CD4-positive, alpha-beta T cell (primary cell): Measurements from ENCODE around the gene MYO7B. TPM values are rescaled to one million over a fixed set of nuclear protein-coding genes. Genes with fewer than 3 reads are reported as not detected.

Experiments used
- ATAC-seq: fragments of 200-7000 bp; cut with Tn5 transposase; one replicate; pipeline ENCODE4 v1.10.0; 2022; ENCODE audit warnings: mild to moderate bottlenecking; ENCODE audit not compliant: poor library complexity
- CTCF ChIA-PET: fragments of 350-600 bp; sonication (Branson Sonifier 250); formaldehyde crosslinking; loops from one replicate; lab custom pipeline; 2021; ENCODE audit warnings: antibody characterized with exemption, inconsistent platforms; lab: Charles Lee
- POLR2A ChIA-PET: fragments of 350-600 bp; sonication (Branson Sonifier 250); formaldehyde crosslinking; loops from one replicate; lab custom pipeline; 2021; ENCODE audit warnings: antibody characterized with exemption, inconsistent platforms; lab: Charles Lee
- DNase-seq, 14 experiments: peaks; one replicate each; pipeline ENCODE4 v3.0.0-alpha.2; 2013 to 2020; ENCODE audit warnings: mixed read lengths in 2 of 14
- H3K27ac ChIP-seq, 2 donors: one replicate each; pipeline versions ENCODE4 v1.5.1 to v1.7.0; 2013; ENCODE audit warnings: low read length in 2 of 2, low read depth in 1 of 2, mild to moderate bottlenecking in 1 of 2
- H3K27me3 ChIP-seq, 2 experiments: 1 replicate in 1 of 2; 2 replicates in 1 of 2; pipeline versions ENCODE4 v1.6.1 to v1.7.0; 2013; ENCODE audit warnings: low read length in 2 of 2, control low read depth in 1 of 2, mild to moderate bottlenecking in 1 of 2, moderate library complexity in 1 of 2; ENCODE audit not compliant: insufficient read depth in 2 of 2, control insufficient read depth in 1 of 2
- H3K36me3 ChIP-seq: one replicate; pipeline ENCODE4 v1.6.1; 2013; ENCODE audit warnings: low read length, control low read depth; ENCODE audit not compliant: insufficient read depth
- H3K4me1 ChIP-seq: one replicate; pipeline ENCODE4 v1.6.1; 2013; ENCODE audit warnings: low read length, control low read depth; ENCODE audit not compliant: insufficient read depth
- H3K4me3 ChIP-seq: one replicate; pipeline ENCODE4 v1.5.1; 2013; ENCODE audit warnings: mild to moderate bottlenecking, low read length, moderate library complexity
- H3K9me3 ChIP-seq, 2 experiments: 1 replicate in 1 of 2; 2 replicates in 1 of 2; pipeline versions ENCODE4 v1.6.1 to v1.7.0; 2013; ENCODE audit warnings: low read length in 2 of 2, mild to moderate bottlenecking in 2 of 2, control low read depth in 1 of 2, moderate library complexity in 1 of 2; ENCODE audit not compliant: control insufficient read depth in 1 of 2, insufficient read depth in 1 of 2
- H3K27ac Mint-ChIP-seq: one replicate; pipeline ENCODE4 v1.8.0; 2020; ENCODE audit warnings: mixed read lengths
- H3K27me3 Mint-ChIP-seq: one replicate; pipeline ENCODE4 v1.8.0; 2021; ENCODE audit warnings: mixed read lengths
- H3K36me3 Mint-ChIP-seq: one replicate; pipeline ENCODE4 v1.8.0; 2021; ENCODE audit warnings: low read depth, mixed read lengths
- H3K4me1 Mint-ChIP-seq: one replicate; pipeline ENCODE4 v1.8.0; 2021; ENCODE audit warnings: low read depth, mixed read lengths
- H3K4me3 Mint-ChIP-seq: one replicate; pipeline ENCODE4 v1.8.0; 2020; ENCODE audit warnings: mild to moderate bottlenecking, mixed read lengths
- H3K9me3 Mint-ChIP-seq: one replicate; pipeline ENCODE4 v1.8.0; 2020; ENCODE audit warnings: mixed read lengths
- intact Hi-C, 2 experiments: fragments of 100-400 bp; cut with DNase I in 1 of 2; cut with micrococcal nuclease in 1 of 2; formaldehyde crosslinking; loops; one replicate each; pipeline versions ENCODE4 v1.15.1 to v1.9.0; 2023 to 2025; cut with DNase I, micrococcal nuclease
- total RNA-seq, 174 experiments: library from RNA in 2 of 174; stranded (reverse) in 2 of 174; gene quantifications; one replicate each; pipeline ENCODE4 v1.2.3 and lab custom pipeline; 2021 to 2026
- TF ChIP-seq, protein P1 (sequence below): fragments of 200-600 bp; IDR thresholded peaks from one replicate; pipeline ENCODE4 v1.8.0; 2022; ENCODE audit warnings: antibody characterized with exemption, mild to moderate bottlenecking

Gene MYO7B
- total RNA-seq, 2 experiments from 2014 or later, result 0.05 to 0.14 TPM

DNA sequence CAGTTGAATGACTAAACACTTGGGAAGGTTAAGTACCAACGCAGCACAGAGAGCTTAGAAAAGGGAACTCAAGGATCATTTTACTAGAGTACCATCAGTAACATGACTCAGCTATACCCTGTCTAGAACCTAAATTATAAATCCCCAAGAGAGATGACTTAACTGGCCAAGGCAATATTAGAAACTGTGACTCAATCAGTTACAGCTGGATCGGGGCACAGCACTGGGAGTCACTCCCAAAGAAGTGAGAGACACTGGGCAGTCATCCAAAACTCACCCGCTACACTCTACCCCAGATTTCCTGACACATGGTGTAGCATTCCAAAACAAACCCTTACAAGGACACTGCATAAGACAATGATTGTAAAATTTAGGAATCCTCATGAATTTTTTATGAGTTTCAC lies 26.9 kb upstream of the MYO7B start:
- H3K27me3 Mint-ChIP-seq, result no peaks in the 10 kb centered on the region
- intact Hi-C loops, result no loop called here
- peaks cover 78% of the 10 kb centered on the region for H3K36me3 Mint-ChIP-seq
- CTCF ChIA-PET, result no interaction called here
- H3K27me3 ChIP-seq, result no peaks in the 10 kb centered on the region
- TF ChIP-seq, protein P1, sequence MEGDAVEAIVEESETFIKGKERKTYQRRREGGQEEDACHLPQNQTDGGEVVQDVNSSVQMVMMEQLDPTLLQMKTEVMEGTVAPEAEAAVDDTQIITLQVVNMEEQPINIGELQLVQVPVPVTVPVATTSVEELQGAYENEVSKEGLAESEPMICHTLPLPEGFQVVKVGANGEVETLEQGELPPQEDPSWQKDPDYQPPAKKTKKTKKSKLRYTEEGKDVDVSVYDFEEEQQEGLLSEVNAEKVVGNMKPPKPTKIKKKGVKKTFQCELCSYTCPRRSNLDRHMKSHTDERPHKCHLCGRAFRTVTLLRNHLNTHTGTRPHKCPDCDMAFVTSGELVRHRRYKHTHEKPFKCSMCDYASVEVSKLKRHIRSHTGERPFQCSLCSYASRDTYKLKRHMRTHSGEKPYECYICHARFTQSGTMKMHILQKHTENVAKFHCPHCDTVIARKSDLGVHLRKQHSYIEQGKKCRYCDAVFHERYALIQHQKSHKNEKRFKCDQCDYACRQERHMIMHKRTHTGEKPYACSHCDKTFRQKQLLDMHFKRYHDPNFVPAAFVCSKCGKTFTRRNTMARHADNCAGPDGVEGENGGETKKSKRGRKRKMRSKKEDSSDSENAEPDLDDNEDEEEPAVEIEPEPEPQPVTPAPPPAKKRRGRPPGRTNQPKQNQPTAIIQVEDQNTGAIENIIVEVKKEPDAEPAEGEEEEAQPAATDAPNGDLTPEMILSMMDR, result no peak
- H3K4me1 Mint-ChIP-seq, result peaks cover 76% of the 10 kb centered on the region
- H3K36me3 ChIP-seq, result peaks cover 23% of the 10 kb centered on the region
- no peaks in the 10 kb centered on the region for H3K9me3 Mint-ChIP-seq
- DNase-seq, result peak in 2 of 14 experiments; percentile 34 to 40
- no peak overlapping the region for H3K4me3 ChIP-seq
- no peak overlapping the region for H3K4me3 Mint-ChIP-seq
- POLR2A ChIA-PET, result interaction anchor here (1.7 kb wide), 1 partner anchor 18 kb away, joined by 7 read pairs; the partner anchor contains the start of gene IWS1
- H3K27ac Mint-ChIP-seq, result peak overlapping the region; percentile 8
- ATAC-seq, result no peak
- H3K9me3 ChIP-seq, result no peaks in the 10 kb centered on the region
- H3K4me1 ChIP-seq, result peaks cover 9% of the 10 kb centered on the region
- H3K27ac ChIP-seq, result no peak overlapping the region

DNA sequence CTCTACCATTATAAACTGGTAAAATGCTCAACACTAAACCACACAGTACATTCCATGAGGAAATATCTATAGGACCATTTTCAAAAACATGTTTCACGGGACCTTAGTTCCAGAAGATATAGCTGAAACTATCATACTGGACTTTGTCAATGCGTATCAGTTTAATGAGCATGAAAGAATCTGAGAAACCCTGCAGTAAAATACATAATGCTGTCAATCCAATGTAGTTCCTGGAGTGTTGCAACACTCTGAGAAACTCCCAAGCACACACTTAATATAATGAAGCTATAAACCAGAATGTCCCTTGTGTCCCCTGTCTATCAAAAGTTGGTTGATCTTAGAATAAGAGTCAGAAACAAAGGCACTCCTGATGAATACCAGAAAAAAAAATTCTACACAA lies 25.4 kb upstream of the MYO7B start:
- Histone ChIP-seq H3K4me3 (no peak overlapping the region), H3K27ac (no peak overlapping the region), H3K4me1 (peaks cover 23% of the 10 kb centered on the region), H3K9me3 (no peaks in the 10 kb centered on the region), H3K36me3 (peaks cover 18% of the 10 kb centered on the region), H3K27me3 (no peaks in the 10 kb centered on the region)
- no peaks in the 10 kb centered on the region for H3K9me3 Mint-ChIP-seq
- POLR2A ChIA-PET, result interaction anchor here (0.9 kb wide), 1 partner anchor 17 kb away, joined by 3 read pairs; no protein-coding TSS in a partner anchor
- H3K27me3 Mint-ChIP-seq, result no peaks in the 10 kb centered on the region
- intact Hi-C loops, result no loop called here
- DNase-seq (no peak), ATAC-seq (no peak)
- peak overlapping the region; percentile 68 for H3K27ac Mint-ChIP-seq
- no peak overlapping the region for H3K4me3 Mint-ChIP-seq
- TF ChIP-seq, protein P1, result no peak
- CTCF ChIA-PET, result no interaction called here
- peaks cover 78% of the 10 kb centered on the region for H3K36me3 Mint-ChIP-seq
- H3K4me1 Mint-ChIP-seq, result peaks cover 78% of the 10 kb centered on the region

DNA sequence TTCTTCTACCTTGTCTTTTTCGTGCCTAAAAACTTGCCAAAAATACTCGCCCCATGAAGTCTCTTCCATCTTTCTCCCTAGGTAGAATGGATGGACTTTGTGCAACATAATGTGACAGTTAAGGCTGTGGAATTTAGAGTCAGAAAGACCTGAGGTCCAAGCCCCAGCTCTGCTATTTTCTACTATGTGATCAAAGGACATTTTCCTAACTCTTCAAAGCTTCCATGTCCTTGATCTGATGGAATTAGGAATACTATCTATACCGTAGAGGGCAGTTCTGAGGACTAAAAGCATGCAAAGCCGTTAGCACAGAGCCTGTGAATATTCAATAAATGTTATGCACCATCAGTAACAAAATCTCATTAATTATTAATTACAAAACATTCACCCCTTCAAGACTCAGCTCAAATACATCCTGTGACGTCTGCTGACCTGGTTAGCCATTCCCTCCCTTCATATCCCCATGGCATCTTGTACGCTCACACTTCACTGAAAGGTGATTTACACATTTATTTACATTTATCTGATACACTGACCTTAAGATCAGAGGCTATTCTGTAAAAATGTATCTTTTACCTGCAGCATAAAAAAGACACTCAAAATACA lies 24.3 kb upstream of the MYO7B start:
- Mint-ChIP-seq H3K4me1 (peaks cover 89% of the 10 kb centered on the region), H3K27me3 (no peaks in the 10 kb centered on the region), H3K9me3 (no peaks in the 10 kb centered on the region), H3K4me3 (no peak overlapping the region), H3K27ac (peak overlapping the region; percentile 68), H3K36me3 (peaks cover 80% of the 10 kb centered on the region)
- POLR2A ChIA-PET, result no interaction called here
- H3K4me3 ChIP-seq, result no peak overlapping the region
- no peak for DNase-seq
- intact Hi-C loops, result no loop called here
- H3K9me3 ChIP-seq, result no peaks in the 10 kb centered on the region
- H3K27me3 ChIP-seq, result no peaks in the 10 kb centered on the region
- no peak overlapping the region for H3K27ac ChIP-seq
- CTCF ChIA-PET, result interaction anchor here (1.3 kb wide), 1 partner anchor 98 kb away, joined by 3 read pairs; no protein-coding TSS in a partner anchor
- no peak for ATAC-seq
- peaks cover 20% of the 10 kb centered on the region for H3K36me3 ChIP-seq
- peaks cover 33% of the 10 kb centered on the region for H3K4me1 ChIP-seq
- TF ChIP-seq, protein P1, result no peak
